Bone marrow (tissue), 2 donors: ENCODE data around the gene INPP4B.
"Not testable (repeated sequence)": the region's sequence is repeated elsewhere in the genome, so short reads cannot be mapped to it uniquely, and the experiment has no call there.

Experiments used
- DNase-seq, 2 donors: peaks; one replicate each; lab custom pipeline; 2025; lab: John Stamatoyannopoulos, UW

The INPP4B gene

GRCh38 chr4:142686081-142686480, 160.0 kb downstream of the INPP4B start:
- DNase-seq, result no peak

- DNase-seq, result no peak
Observed at GRCh38 chr4:142683997-142684396, 162.1 kb downstream of the INPP4B start.

- no peak for DNase-seq
Observed at GRCh38 chr4:142683503-142683902, 162.6 kb downstream of the INPP4B start.

- DNase-seq, result no peak
Observed at GRCh38 chr4:142671516-142671915, 174.6 kb downstream of the INPP4B start.

GRCh38 chr4:142663828-142664227, 182.3 kb downstream of the INPP4B start:
- DNase-seq, result no peak

- DNase-seq, result no peak
Observed at GRCh38 chr4:142660728-142661127, 185.4 kb downstream of the INPP4B start.

- DNase-seq, result no peak
Observed at GRCh38 chr4:142656178-142656577, 189.9 kb downstream of the INPP4B start.

- DNase-seq, result no peak
Observed at GRCh38 chr4:142648378-142648777, 197.7 kb downstream of the INPP4B start.

- DNase-seq, result peak in 1 of 2 donors; percentile 81
Observed at GRCh38 chr4:142645475-142646108, 200.5 kb downstream of the INPP4B start.

- not testable (repeated sequence) for DNase-seq
Observed at GRCh38 chr4:142644628-142645027, 201.5 kb downstream of the INPP4B start.

GRCh38 chr4:142637614-142638013, 208.5 kb downstream of the INPP4B start:
- DNase-seq, result no peak

- DNase-seq, result no peak
Observed at GRCh38 chr4:142631836-142632235, 214.3 kb downstream of the INPP4B start.

GRCh38 chr4:142615324-142615665, 230.8 kb downstream of the INPP4B start:
- no peak for DNase-seq

GRCh38 chr4:142614621-142615323, 231.3 kb downstream of the INPP4B start:
- DNase-seq, result no peak

GRCh38 chr4:142607976-142608375, 238.1 kb downstream of the INPP4B start:
- no peak for DNase-seq

GRCh38 chr4:142600952-142601351, 245.1 kb downstream of the INPP4B start:
- DNase-seq, result no peak

GRCh38 chr4:142598132-142598531, 248.0 kb downstream of the INPP4B start:
- no peak for DNase-seq

- no peak for DNase-seq
Observed at GRCh38 chr4:142596595-142596994, 249.5 kb downstream of the INPP4B start.

- DNase-seq, result peak in 1 of 2 donors; percentile 7
Observed at GRCh38 chr4:142596121-142596520, 250.0 kb downstream of the INPP4B start.

- no peak for DNase-seq
Observed at GRCh38 chr4:142595222-142595871, 250.8 kb downstream of the INPP4B start.

GRCh38 chr4:142585411-142585810, 260.7 kb downstream of the INPP4B start:
- no peak for DNase-seq

- no peak for DNase-seq
Observed at GRCh38 chr4:142583708-142584107, 262.4 kb downstream of the INPP4B start.

- DNase-seq, result no peak
Observed at GRCh38 chr4:142582340-142582739, 263.8 kb downstream of the INPP4B start.
